Hepatocyte (in vitro differentiated cells): Measurements from ENCODE around the gene ST14. TPM values are rescaled to one million over a fixed set of nuclear protein-coding genes. Genes with fewer than 3 reads are reported as not detected.

Experiments
- polyA plus RNA-seq: library from polyadenylated mRNA; unstranded; fragments of >200 nt; fragmentation: Nextera tagmentation; extraction: Ambion mirVana; gene quantifications from 2 replicates; pipeline ENCODE4 v1.2.1, GENCODE V29; 2016
- small RNA-seq: library from RNA; depleted of rRNA; stranded (forward); fragments of <200 nt; gene quantifications from one replicate; pipeline ENCODE3, GENCODE V24; 2014
- total RNA-seq: library from RNA; depleted of rRNA; stranded (reverse); fragments of >200 nt; gene quantifications from 2 replicates; pipeline ENCODE4 v1.2.3, GENCODE V29; 2014

The ST14 gene
- total and polyA plus RNA-seq, 2 experiments from 2014 or later = 85.2 to 93.3 TPM

Small RNA genes within 50 kb of the gene (small RNA-seq; reads per million reads assigned to genes)
- gene RF00015 = not detected

Other genes starting within 250 kb of the ST14 start
- 7.1 and 8.1 TPM in 2 replicates for gene PRDM10, start 156.9 kb upstream of the ST14 start, total RNA-seq
- gene PRDM10, start 156.9 kb upstream of the ST14 start, polyA plus RNA-seq = 3.8 and 4.6 TPM in 2 replicates
- 485 and 500 TPM in 2 replicates for gene APLP2, start 89.9 kb upstream of the ST14 start, total RNA-seq
- gene APLP2, start 89.9 kb upstream of the ST14 start, polyA plus RNA-seq = 475 and 481 TPM in 2 replicates
- 43.0 and 53.8 TPM in 2 replicates for gene ZBTB44, start 155.1 kb downstream of the ST14 start, total RNA-seq
- 7.3 and 7.8 TPM in 2 replicates for gene ZBTB44, start 155.1 kb downstream of the ST14 start, polyA plus RNA-seq